Measurements from ENCODE around the gene KIF1B. TPM values are rescaled to one million over a fixed set of nuclear protein-coding genes. Genes with fewer than 3 reads are reported as not detected.

Gene KIF1B, protein sequence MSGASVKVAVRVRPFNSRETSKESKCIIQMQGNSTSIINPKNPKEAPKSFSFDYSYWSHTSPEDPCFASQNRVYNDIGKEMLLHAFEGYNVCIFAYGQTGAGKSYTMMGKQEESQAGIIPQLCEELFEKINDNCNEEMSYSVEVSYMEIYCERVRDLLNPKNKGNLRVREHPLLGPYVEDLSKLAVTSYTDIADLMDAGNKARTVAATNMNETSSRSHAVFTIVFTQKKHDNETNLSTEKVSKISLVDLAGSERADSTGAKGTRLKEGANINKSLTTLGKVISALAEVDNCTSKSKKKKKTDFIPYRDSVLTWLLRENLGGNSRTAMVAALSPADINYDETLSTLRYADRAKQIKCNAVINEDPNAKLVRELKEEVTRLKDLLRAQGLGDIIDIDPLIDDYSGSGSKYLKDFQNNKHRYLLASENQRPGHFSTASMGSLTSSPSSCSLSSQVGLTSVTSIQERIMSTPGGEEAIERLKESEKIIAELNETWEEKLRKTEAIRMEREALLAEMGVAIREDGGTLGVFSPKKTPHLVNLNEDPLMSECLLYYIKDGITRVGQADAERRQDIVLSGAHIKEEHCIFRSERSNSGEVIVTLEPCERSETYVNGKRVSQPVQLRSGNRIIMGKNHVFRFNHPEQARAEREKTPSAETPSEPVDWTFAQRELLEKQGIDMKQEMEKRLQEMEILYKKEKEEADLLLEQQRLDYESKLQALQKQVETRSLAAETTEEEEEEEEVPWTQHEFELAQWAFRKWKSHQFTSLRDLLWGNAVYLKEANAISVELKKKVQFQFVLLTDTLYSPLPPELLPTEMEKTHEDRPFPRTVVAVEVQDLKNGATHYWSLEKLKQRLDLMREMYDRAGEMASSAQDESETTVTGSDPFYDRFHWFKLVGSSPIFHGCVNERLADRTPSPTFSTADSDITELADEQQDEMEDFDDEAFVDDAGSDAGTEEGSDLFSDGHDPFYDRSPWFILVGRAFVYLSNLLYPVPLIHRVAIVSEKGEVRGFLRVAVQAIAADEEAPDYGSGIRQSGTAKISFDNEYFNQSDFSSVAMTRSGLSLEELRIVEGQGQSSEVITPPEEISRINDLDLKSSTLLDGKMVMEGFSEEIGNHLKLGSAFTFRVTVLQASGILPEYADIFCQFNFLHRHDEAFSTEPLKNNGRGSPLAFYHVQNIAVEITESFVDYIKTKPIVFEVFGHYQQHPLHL (N-terminal part only)
- total RNA-seq = 10 to 100 TPM; 35.6 to 62.2 (median 48.0) TPM
- long read RNA-seq, donor 1, full-length matches to known transcripts = 18 of 42 reads
- long read RNA-seq, donor 1, partial matches to known transcripts = 13 of 42 reads
- long read RNA-seq, donor 1, other reads (novel, unspliced or antisense) = 11 of 42 reads
- long read RNA-seq, donor 2, full-length matches to known transcripts = 1 of 9 reads
- long read RNA-seq, donor 2, partial matches to known transcripts = 6 of 9 reads
- long read RNA-seq, donor 2, other reads (novel, unspliced or antisense) = 2 of 9 reads

DNA sequence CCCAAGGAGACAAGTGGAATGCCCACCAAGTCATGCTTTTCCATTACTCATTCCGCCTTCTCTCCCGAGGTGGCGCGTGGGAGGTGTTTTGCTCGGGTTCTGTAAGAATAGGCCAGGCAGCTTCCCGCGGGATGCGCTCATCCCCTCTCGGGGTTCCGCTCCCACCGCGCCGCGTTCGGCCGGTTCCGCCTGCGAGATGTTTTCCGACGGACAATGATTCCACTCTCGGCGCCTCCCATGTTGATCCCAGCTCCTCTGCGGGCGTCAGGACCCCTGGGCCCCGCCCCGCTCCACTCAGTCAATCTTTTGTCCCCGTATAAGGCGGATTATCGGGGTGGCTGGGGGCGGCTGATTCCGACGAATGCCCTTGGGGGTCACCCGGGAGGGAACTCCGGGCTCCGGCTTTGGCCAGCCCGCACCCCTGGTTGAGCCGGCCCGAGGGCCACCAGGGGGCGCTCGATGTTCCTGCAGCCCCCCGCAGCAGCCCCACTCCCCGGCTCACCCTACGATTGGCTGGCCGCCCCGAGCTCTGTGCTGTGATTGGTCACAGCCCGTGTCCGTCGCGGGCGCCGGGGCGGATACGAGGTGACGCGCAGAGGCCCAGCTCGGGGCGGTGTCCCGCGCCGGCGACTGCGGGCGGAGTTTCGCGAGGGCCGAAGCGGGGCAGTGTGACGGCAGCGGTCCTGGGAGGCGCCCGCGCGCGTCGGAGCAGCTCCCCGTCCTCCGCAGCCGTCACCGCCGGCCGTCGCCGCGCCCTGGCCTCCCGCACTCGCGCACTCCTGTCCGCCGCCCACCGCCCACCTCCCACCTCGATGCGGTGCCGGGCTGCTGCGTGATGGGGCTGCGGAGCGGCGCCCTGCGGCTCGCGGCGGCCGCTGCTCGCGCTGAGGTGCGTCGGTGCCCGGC, at the start of gene KIF1B:
TSS of gene KIF1B (plus strand) at position 666 of the 906 bp plus-strand sequence. CDS start 21,759 bp downstream, outside the sequence.
- ATAC-seq (peak; percentile 98), DNase-seq (peak; percentile 98 to 100 (median 98))
- Histone ChIP-seq H3K9me3 (no peaks in the 10 kb centered on the region), H3K36me3 (ENCODE audit: low read depth) (no peaks in the 10 kb centered on the region), H3K4me1 (ENCODE audit: low read depth) (peaks cover 10% of the 10 kb centered on the region), H3K4me3 (peak within 1 kb of the TSS; percentile 78)
- TF ChIP-seq, protein P1, sequence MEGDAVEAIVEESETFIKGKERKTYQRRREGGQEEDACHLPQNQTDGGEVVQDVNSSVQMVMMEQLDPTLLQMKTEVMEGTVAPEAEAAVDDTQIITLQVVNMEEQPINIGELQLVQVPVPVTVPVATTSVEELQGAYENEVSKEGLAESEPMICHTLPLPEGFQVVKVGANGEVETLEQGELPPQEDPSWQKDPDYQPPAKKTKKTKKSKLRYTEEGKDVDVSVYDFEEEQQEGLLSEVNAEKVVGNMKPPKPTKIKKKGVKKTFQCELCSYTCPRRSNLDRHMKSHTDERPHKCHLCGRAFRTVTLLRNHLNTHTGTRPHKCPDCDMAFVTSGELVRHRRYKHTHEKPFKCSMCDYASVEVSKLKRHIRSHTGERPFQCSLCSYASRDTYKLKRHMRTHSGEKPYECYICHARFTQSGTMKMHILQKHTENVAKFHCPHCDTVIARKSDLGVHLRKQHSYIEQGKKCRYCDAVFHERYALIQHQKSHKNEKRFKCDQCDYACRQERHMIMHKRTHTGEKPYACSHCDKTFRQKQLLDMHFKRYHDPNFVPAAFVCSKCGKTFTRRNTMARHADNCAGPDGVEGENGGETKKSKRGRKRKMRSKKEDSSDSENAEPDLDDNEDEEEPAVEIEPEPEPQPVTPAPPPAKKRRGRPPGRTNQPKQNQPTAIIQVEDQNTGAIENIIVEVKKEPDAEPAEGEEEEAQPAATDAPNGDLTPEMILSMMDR (IDR thresholded peaks at IDR 0.05) = peak; percentile 95
- intact Hi-C loops (cut with DNase I, micrococcal nuclease) = no loop called here

DNA sequence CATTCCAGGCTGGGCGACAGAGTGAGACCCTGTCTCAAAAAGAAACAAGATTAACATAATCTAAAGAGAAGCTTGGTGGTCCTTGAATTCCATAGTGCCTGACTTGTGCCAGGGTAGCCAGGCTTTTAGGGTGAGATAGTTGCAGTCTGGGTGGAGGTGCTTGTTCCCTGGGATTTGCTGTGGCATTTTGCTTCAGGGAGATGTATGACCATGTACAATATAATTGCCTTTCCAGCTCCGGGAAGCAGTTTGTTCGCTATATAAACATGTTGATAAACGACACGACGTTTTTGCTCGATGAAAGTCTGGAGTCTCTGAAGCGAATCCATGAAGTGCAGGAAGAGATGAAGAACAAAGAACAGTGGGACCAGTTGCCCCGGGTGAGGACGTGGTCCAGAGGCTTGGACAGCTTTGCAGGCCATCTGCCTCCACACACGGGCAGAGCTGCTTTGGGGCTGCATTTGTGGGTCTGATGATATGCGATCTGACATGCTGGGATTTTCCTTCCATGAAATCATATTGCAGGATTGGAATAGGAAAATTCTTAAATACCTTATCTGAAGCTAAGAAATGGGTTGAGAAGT, 49.4 kb upstream of the KIF1B start:
- ATAC-seq (no peak), DNase-seq (no peak)
- intact Hi-C loops (cut with DNase I, micrococcal nuclease) = no loop called here
- no peak overlapping the region for H3K4me3 ChIP-seq
- TF ChIP-seq, protein P1 (IDR thresholded peaks at IDR 0.05) = no peak
- H3K9me3 ChIP-seq = no peaks in the 10 kb centered on the region
- H3K4me1 ChIP-seq (ENCODE audit: low read depth) = no peaks in the 10 kb centered on the region
- no peaks in the 10 kb centered on the region for H3K36me3 ChIP-seq (ENCODE audit: low read depth)

DNA sequence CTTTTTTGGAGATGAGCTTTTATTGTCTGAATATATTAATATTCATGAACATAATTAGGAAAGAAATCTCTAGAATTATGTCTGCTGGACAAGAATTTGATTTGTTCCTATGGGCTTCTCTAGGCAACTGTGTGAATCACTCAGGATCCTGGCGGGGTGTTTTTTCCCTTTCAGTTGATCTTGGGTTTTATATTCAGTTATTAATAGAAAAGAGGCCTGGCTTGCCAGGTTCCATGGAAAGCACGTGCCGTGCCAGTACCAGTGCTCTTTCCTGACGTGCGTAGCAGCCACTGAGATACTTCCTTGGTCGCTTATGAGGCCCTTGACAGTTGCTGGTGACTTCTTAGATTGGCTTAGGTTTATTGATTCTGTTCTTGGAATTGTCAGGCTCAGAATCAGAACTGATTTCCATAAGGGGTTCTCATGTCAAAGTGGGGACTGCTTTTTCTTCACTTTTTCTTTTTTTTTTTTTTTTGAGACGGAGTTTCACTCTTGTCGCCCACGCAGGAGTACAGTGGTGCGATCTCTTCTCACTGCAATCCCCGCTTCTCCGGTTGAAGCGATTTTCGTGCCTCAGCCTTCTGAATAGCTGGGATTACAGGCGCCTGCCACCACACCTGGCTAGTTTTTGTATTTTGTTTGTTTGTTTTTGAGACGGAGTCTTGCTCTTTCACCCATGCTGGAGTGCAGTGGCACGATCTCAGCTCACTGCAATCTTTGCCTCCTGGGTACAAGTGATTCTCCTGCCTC, 48.7 kb upstream of the KIF1B start:
- H3K4me3 ChIP-seq = no peak overlapping the region
- H3K4me1 ChIP-seq (ENCODE audit: low read depth) = no peaks in the 10 kb centered on the region
- DNase-seq = no peak
- TF ChIP-seq, protein P1 (IDR thresholded peaks at IDR 0.05) = no peak
- no peaks in the 10 kb centered on the region for H3K9me3 ChIP-seq
- intact Hi-C loops (cut with DNase I, micrococcal nuclease) = no loop called here
- no peaks in the 10 kb centered on the region for H3K36me3 ChIP-seq (ENCODE audit: low read depth)
- ATAC-seq = no peak

DNA sequence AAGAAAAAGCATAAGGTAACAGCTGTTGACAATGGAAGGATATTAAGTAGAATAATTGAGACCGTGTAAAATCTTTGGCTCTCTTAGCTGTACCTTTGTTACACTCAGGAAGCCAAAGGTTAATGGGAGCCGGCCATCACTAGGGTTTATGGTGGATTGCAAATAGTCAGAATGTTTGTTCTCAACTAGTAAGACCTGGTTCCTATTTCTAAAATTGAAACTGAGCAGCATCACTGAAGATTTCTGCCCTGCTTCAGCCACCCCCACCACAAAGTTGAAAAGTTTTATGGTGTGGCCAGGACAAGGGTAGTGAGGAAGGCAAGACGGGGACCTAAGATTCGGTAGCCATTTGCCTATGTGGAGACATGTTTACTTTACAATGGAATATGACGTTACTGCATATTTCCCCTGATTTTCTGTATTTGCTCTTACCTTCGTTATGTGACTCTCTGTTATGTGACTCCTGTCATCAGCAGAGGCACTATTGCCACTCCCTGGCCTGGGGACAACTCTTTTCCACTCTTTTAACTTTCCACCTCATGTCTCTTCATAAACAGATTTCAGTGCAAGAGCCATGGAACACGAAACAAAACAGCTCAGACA, 41.4 kb upstream of the KIF1B start:
- no peaks in the 10 kb centered on the region for H3K36me3 ChIP-seq (ENCODE audit: low read depth)

More for the DNA sequence above, 41.4 kb upstream of the KIF1B start:
- intact Hi-C loops (cut with DNase I, micrococcal nuclease) = no loop called here
- DNase-seq = no peak
- Histone ChIP-seq H3K9me3 (no peaks in the 10 kb centered on the region), H3K4me3 (no peak overlapping the region), H3K4me1 (ENCODE audit: low read depth) (no peaks in the 10 kb centered on the region)
- TF ChIP-seq, protein P1 (IDR thresholded peaks at IDR 0.05) = no peak
- ATAC-seq = no peak

All from mucosa of descending colon (tissue), 3 donors.